H1 (cell line): ENCODE data around the gene TFCP2. TPM values are rescaled to one million over a fixed set of nuclear protein-coding genes. Genes with fewer than 3 reads are reported as not detected.

Experiments
- CTCF ChIA-PET: fragments of 300-600 bp; sonication (Branson Sonifier 250); formaldehyde crosslinking; loops from one replicate; lab custom pipeline; 2021; ENCODE audit not compliant: partially characterized antibody; lab: Charles Lee
- POLR2A ChIA-PET: fragments of 300-600 bp; sonication (Branson Sonifier 250); formaldehyde crosslinking; loops from one replicate; lab custom pipeline; 2021; ENCODE audit warnings: inconsistent platforms; ENCODE audit not compliant: partially characterized antibody; lab: Charles Lee
- DNase-seq, 2 experiments: peaks; one replicate each; pipeline versions ENCODE4 v3.0.0 to v3.0.0-alpha.2; 2010 to 2022; ENCODE audit warnings: low spot score in 2 of 2, low read depth in 1 of 2, mixed read lengths in 1 of 2
- FAIRE-seq: peaks from 2 replicates; lab custom pipeline; 2011; peaks lifted over from hg19 to GRCh38; lab: Jason Lieb, UNC
- H2AFZ ChIP-seq: 2 replicates; pipeline ENCODE4 v1.8.1; 2012; ENCODE audit warnings: low read length, inconsistent platforms
- H2AK5ac ChIP-seq: 2 replicates; pipeline ENCODE4 v1.6.1; 2013; ENCODE audit warnings: low read depth, low read length
- H2BK120ac ChIP-seq: replicated peaks from 2 replicates; pipeline ENCODE3; 2013; ENCODE audit warnings: low read depth, low read length, inconsistent platforms
- H2BK12ac ChIP-seq: 2 replicates; pipeline ENCODE4 v1.6.1; 2013; ENCODE audit warnings: low read depth, low read length
- H2BK15ac ChIP-seq: 2 replicates; pipeline ENCODE4 v1.6.1; 2013; ENCODE audit warnings: low read length
- H2BK20ac ChIP-seq: 2 replicates; pipeline ENCODE4 v1.6.1; 2013; ENCODE audit warnings: low read length
- H2BK5ac ChIP-seq: 2 replicates; pipeline ENCODE4 v1.6.1; 2013; ENCODE audit warnings: low read depth, low read length
- H3K14ac ChIP-seq: 2 replicates; pipeline ENCODE4 v1.6.1; 2013; ENCODE audit warnings: inconsistent platforms; ENCODE audit not compliant: insufficient read length
- H3K18ac ChIP-seq: 2 replicates; pipeline ENCODE4 v1.6.1; 2013; ENCODE audit warnings: low read length; ENCODE audit errors: extremely low read depth
- H3K23ac ChIP-seq: 2 replicates; pipeline ENCODE4 v1.6.1; 2013; ENCODE audit warnings: inconsistent platforms; ENCODE audit not compliant: insufficient read length
- H3K23me2 ChIP-seq: 2 replicates; pipeline ENCODE4 v1.6.1; 2013; ENCODE audit warnings: low read depth, low read length
- H3K27ac ChIP-seq: 2 replicates; pipeline ENCODE4 v1.6.1; 2011; ENCODE audit warnings: low read depth, low read length, inconsistent platforms
- H3K27me3 ChIP-seq, 4 experiments: replicated peaks in 1 of 4; 1 replicate in 1 of 4; 2 replicates in 3 of 4; pipeline versions ENCODE4 v1.6.1 to v1.8.1; 2011 to 2013; ENCODE audit warnings: low read length in 3 of 4, mild to moderate bottlenecking in 3 of 4, inconsistent platforms in 2 of 4, mixed read lengths in 2 of 4, moderate library complexity in 1 of 4; ENCODE audit not compliant: control insufficient read depth in 3 of 4, insufficient read depth in 3 of 4; ENCODE audit errors: extremely low read depth in 1 of 4
- H3K36me3 ChIP-seq, 4 experiments: 2 replicates each; pipeline versions ENCODE4 v1.6.1 to v1.8.1; 2011 to 2013; ENCODE audit warnings: mild to moderate bottlenecking in 4 of 4, low read length in 3 of 4, moderate library complexity in 2 of 4, control low read depth in 1 of 4, inconsistent platforms in 1 of 4; ENCODE audit not compliant: insufficient read depth in 4 of 4, control insufficient read depth in 2 of 4
- H3K4ac ChIP-seq: replicated peaks from 2 replicates; pipeline ENCODE3; 2013; ENCODE audit warnings: low read length, low read depth, mixed read lengths, inconsistent platforms; ENCODE audit not compliant: insufficient read length
- H3K4me1 ChIP-seq, 4 experiments: replicated peaks in 1 of 4; 1 replicate in 1 of 4; 2 replicates in 3 of 4; pipeline versions ENCODE4 v1.6.1 to v1.8.1; 2011 to 2013; ENCODE audit warnings: low read length in 3 of 4, inconsistent platforms in 2 of 4, mixed read lengths in 1 of 4; ENCODE audit not compliant: insufficient read depth in 4 of 4, control insufficient read depth in 3 of 4
- H3K4me2 ChIP-seq, 2 experiments: 2 replicates each; pipeline versions ENCODE4 v1.6.1 to v1.8.1; 2011 to 2013; ENCODE audit warnings: low read depth in 2 of 2, low read length in 2 of 2, control low read depth in 1 of 2, inconsistent platforms in 1 of 2, mild to moderate bottlenecking in 1 of 2; ENCODE audit not compliant: insufficient read depth in 1 of 2
- H3K4me3 ChIP-seq, 4 experiments: fragments of 200-600, 300-600 bp in 1 of 4; sonication (generic), shearing (Covaris generic), sonication (Bioruptor Twin) in 1 of 4; 2 replicates each; pipeline versions ENCODE4 v1.5.1 to v1.8.1; 2011 to 2016; ENCODE audit warnings: low read length in 4 of 4, low read depth in 3 of 4, control low read depth in 2 of 4, inconsistent platforms in 2 of 4, mild to moderate bottlenecking in 2 of 4, mixed read lengths in 1 of 4, moderate library complexity in 1 of 4; ENCODE audit not compliant: insufficient read depth in 2 of 4; ENCODE audit errors: extremely low read depth in 1 of 4
- H3K56ac ChIP-seq: replicated peaks from 2 replicates; pipeline ENCODE3; 2013; ENCODE audit warnings: low read depth, mild to moderate bottlenecking, mixed read lengths, low read length, inconsistent platforms; ENCODE audit not compliant: insufficient read length
- H3K79me1 ChIP-seq: 2 replicates; pipeline ENCODE4 v1.6.1; 2013; ENCODE audit warnings: low read depth, low read length, control low read depth
- H3K79me2 ChIP-seq, 2 experiments: 2 replicates each; pipeline versions ENCODE4 v1.6.1 to v1.8.1; 2012 to 2013; ENCODE audit warnings: low read length in 2 of 2, mild to moderate bottlenecking in 2 of 2, inconsistent platforms in 1 of 2; ENCODE audit not compliant: insufficient read depth in 2 of 2, control insufficient read depth in 1 of 2
- H3K9ac ChIP-seq, 4 experiments: replicated peaks in 1 of 4; 1 replicate in 1 of 4; 2 replicates in 3 of 4; pipeline versions ENCODE4 v1.6.1 to v1.8.1; 2011 to 2013; ENCODE audit warnings: low read depth in 3 of 4, low read length in 3 of 4, control low read depth in 2 of 4, mild to moderate bottlenecking in 2 of 4, moderate library complexity in 2 of 4, inconsistent platforms in 1 of 4; ENCODE audit errors: extremely low read depth in 1 of 4
- H3K9me3 ChIP-seq, 2 experiments: 2 replicates each; pipeline versions ENCODE4 v1.6.1 to v1.8.1; 2012 to 2013; ENCODE audit warnings: mild to moderate bottlenecking in 2 of 2, moderate library complexity in 2 of 2, control low read depth in 1 of 2, inconsistent platforms in 1 of 2, low read depth in 1 of 2, low read length in 1 of 2, mixed read lengths in 1 of 2; ENCODE audit not compliant: insufficient read depth in 2 of 2
- H4K20me1 ChIP-seq, 2 experiments: replicated peaks in 1 of 2; 2 replicates each; pipeline versions ENCODE3 to v1.8.1; 2011 to 2013; ENCODE audit warnings: inconsistent platforms in 2 of 2, low read length in 2 of 2, mild to moderate bottlenecking in 1 of 2; ENCODE audit not compliant: insufficient read depth in 2 of 2, control insufficient read depth in 1 of 2
- H4K5ac ChIP-seq: 2 replicates; pipeline ENCODE4 v1.6.1; 2013; ENCODE audit warnings: low read length, low read depth, mixed read lengths, inconsistent platforms; ENCODE audit not compliant: insufficient read length
- H4K8ac ChIP-seq: 2 replicates; pipeline ENCODE4 v1.8.0; 2013; ENCODE audit warnings: mild to moderate bottlenecking, moderate library complexity, low read length, inconsistent platforms; ENCODE audit not compliant: insufficient read depth; ENCODE audit errors: extremely low read depth
- H4K91ac ChIP-seq: replicated peaks from 2 replicates; pipeline ENCODE3; 2013; ENCODE audit warnings: low read length, mixed read lengths, inconsistent platforms; ENCODE audit not compliant: insufficient read length
- ASH2L ChIP-seq: fragments of 200-600, 300-600 bp; sonication (generic); IDR thresholded peaks from one replicate; pipeline ENCODE4 v1.7.1; 2017; ENCODE audit warnings: low read length
- CHD2 ChIP-seq: IDR thresholded peaks from 2 replicates; pipeline ENCODE4 v1.6.1; 2012; ENCODE audit warnings: low read length, improper control_type of control experiment
- KDM4A ChIP-seq: IDR thresholded peaks from one replicate; pipeline ENCODE4 v1.7.1; 2012; ENCODE audit warnings: low read depth, mild to moderate bottlenecking, moderate library complexity, low read length, inconsistent platforms; ENCODE audit not compliant: severe bottlenecking
- POU5F1 ChIP-seq: IDR thresholded peaks from 2 replicates; pipeline ENCODE4 v1.6.1; 2011; ENCODE audit warnings: low read depth, mild to moderate bottlenecking, low read length, moderate library complexity
- RAD21 ChIP-seq, 2 experiments: IDR thresholded peaks in 1 of 2; conservative IDR thresholded peaks in 1 of 2; 2 replicates each; pipeline ENCODE4 v1.6.1; 2011; ENCODE audit warnings: low read depth in 2 of 2, low read length in 2 of 2, improper control_type of control experiment in 1 of 2, inconsistent platforms in 1 of 2, mild to moderate bottlenecking in 1 of 2, moderate library complexity in 1 of 2
- SIX5 ChIP-seq: IDR thresholded peaks from 2 replicates; pipeline ENCODE4 v1.6.1; 2011; ENCODE audit warnings: mild to moderate bottlenecking, low read depth, low read length
- SP4 ChIP-seq: IDR thresholded peaks from 2 replicates; pipeline ENCODE4 v1.6.1; 2012; ENCODE audit warnings: low read length, inconsistent platforms
- TCF12 ChIP-seq: IDR thresholded peaks from 2 replicates; pipeline ENCODE4 v1.6.1; 2011; ENCODE audit warnings: low read depth, mild to moderate bottlenecking, low read length
- YY1 ChIP-seq: IDR thresholded peaks from 2 replicates; pipeline ENCODE4 v1.6.1; 2011; ENCODE audit warnings: low read depth, mild to moderate bottlenecking, low read length
- WGBS, 2 experiments: shearing (Covaris generic) in 1 of 2; methylation state at CpG; one replicate each; pipeline versions ENCODE4 v1.1.6 to v1.1.7; 2013 to 2015; ENCODE audit warnings: low lambda C conversion rate in 2 of 2, mixed read lengths in 2 of 2, inconsistent platforms in 1 of 2, low coverage in 1 of 2, missing lambda C conversion rate in 1 of 2; ENCODE audit not compliant: insufficient replicate concordance in 2 of 2, insufficient coverage in 1 of 2, insufficient read length in 1 of 2; ENCODE audit errors: extremely low coverage in 1 of 2, missing lambda C conversion rate in 1 of 2; 5-methylcytosine and 5-hydroxymethylcytosine counted together
- polyA plus RNA-seq, 7 experiments: library from polyadenylated mRNA; depleted of rRNA in 3 of 7; stranded (reverse) in 5 of 7; unstranded in 2 of 7; fragments of >200 nt in 5 of 7; fragments of 200-250 nt in 2 of 7; gene quantifications; 1 replicate in 5 of 7; 2 replicates in 1 of 7; 4 replicates in 1 of 7; pipeline versions ENCODE4 v1.2.1 to v1.2.3, GENCODE V29; 2011 to 2013; ENCODE audit warnings: missing spikeins in 2 of 7, mixed read lengths in 2 of 7
- total RNA-seq: library from RNA; stranded (reverse); fragmentation: NEBNext Ultra II Directional; extraction: Animal tissue kit (Norgen Biotek cat#: 25700); gene quantifications from 2 replicates; pipeline ENCODE4 v1.2.1, GENCODE V29; 2021
- TF ChIP-seq, protein P1 (sequence below): IDR thresholded peaks from 2 replicates; pipeline ENCODE4 v1.6.1; 2012; ENCODE audit warnings: inconsistent platforms

The TFCP2 gene
- total and polyA plus RNA-seq, 2 of the 8 experiments (the other 6 are each of a cell fraction or from before 2014, with no cell fraction given) = 19.8 to 49.2 TPM

GRCh38 chr12:51071663-51072062 is 101.3 kb downstream of the TFCP2 start:
- Histone ChIP-seq H2AK5ac (no peak overlapping the region), H3K23me2 (no peaks in the 10 kb centered on the region), H3K4me1 (no peaks in the 10 kb centered on the region), H3K4me3 (no peak overlapping the region), H3K18ac (no peak overlapping the region), H2BK15ac (no peak overlapping the region), H4K5ac (no peak overlapping the region), H3K9me3 (no peaks in the 10 kb centered on the region), H2AFZ (no peak overlapping the region), H3K79me2 (peaks cover 0 to 6% of the 10 kb centered on the region in 2 experiments; a peak in 2 of 4 replicates), H3K4me2 (no peak overlapping the region), H3K27me3 (no peaks in the 10 kb centered on the region), H3K14ac (no peak overlapping the region), H2BK120ac (no peak overlapping the region), H3K23ac (no peak overlapping the region), H3K56ac (no peak overlapping the region), H4K91ac (no peak overlapping the region), H2BK5ac (no peak overlapping the region), H3K36me3 (peaks cover 12 to 53% (median 32%) of the 10 kb centered on the region in 4 experiments), H3K4ac (no peak overlapping the region), H3K79me1 (peaks cover 3% of the 10 kb centered on the region; the same call in 1 of the 2 replicates), H2BK20ac (no peak overlapping the region), H4K20me1 (peaks cover 2 to 8% of the 10 kb centered on the region in 2 experiments), H3K9ac (no peak overlapping the region), H3K27ac (no peak overlapping the region), H4K8ac (no peak overlapping the region), H2BK12ac (no peak overlapping the region)
- ChIA-PET POLR2A (interaction anchor here (1.1 to 4.2 kb wide), 4 partner anchors 8 to 167 kb away, joined by 3 to 20 read pairs (median 6); partner anchors contain the start of genes CSRNP2 and DAZAP2), CTCF (interaction anchor here (0.6 to 1.2 kb wide), 4 partner anchors 25 to 272 kb away, joined by 3 to 4 read pairs (median 3); no protein-coding TSS in a partner anchor)
- 94% methylated on average over 2 of the region's 2 CpGs; no CpG with 5 or more reads in 1 of the 2 experiments for WGBS, 2 experiments
- DNase-seq (no peak), FAIRE-seq (no peak)
- TF ChIP-seq TCF12 (no peak), SIX5 (no peak), ASH2L (no peak), CHD2 (no peak), YY1 (no peak), KDM4A (no peak), POU5F1 (no peak), RAD21 (IDR thresholded peaks at IDR 0.05 in 1 of 2, conservative IDR thresholded peaks at IDR 0.05 in 1 of 2; ENCODE audit: low read depth in 2 of 2, low read length in 2 of 2) (no peak), SP4 (no peak)
- TF ChIP-seq, protein P1, sequence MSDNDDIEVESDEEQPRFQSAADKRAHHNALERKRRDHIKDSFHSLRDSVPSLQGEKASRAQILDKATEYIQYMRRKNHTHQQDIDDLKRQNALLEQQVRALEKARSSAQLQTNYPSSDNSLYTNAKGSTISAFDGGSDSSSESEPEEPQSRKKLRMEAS = no peak
